GM23338 (cell line): ENCODE data around the gene NKAIN2.

ENCODE experiments used
- CREB1 ChIP-seq: fragments of 250-450 bp; sonication (Bioruptor Pico); IDR thresholded peaks from 2 replicates; pipeline ENCODE4 v1.5.0; 2020; ENCODE audit warnings: low read depth, mild to moderate bottlenecking, moderate library complexity
- EZH2 ChIP-seq: fragments of 200-600 bp; sonication (generic); IDR thresholded peaks from one replicate; pipeline ENCODE4 v1.8.0; 2017; ENCODE audit warnings: antibody characterized with exemption, mild to moderate bottlenecking, low read depth; ENCODE audit not compliant: unreplicated experiment
- EZH2phosphoT487 ChIP-seq: fragments of 200-600 bp; sonication (generic); IDR thresholded peaks from one replicate; pipeline ENCODE4 v1.8.1; 2018; ENCODE audit warnings: antibody characterized with exemption; ENCODE audit not compliant: unreplicated experiment
- JUNB ChIP-seq: IDR thresholded peaks from one replicate; pipeline ENCODE4 v1.6.1; 2016; ENCODE audit warnings: antibody characterized with exemption; ENCODE audit not compliant: unreplicated experiment
- POLR2AphosphoS5 ChIP-seq: IDR thresholded peaks from 2 replicates; pipeline ENCODE4 v1.6.1; 2016; ENCODE audit warnings: antibody characterized with exemption, low read depth
- TF ChIP-seq, protein P1 (sequence below), 2 experiments: fragments of 200-600 bp in 1 of 2; sonication (generic) in 1 of 2; conservative IDR thresholded peaks; 2 replicates each; pipeline versions ENCODE4 v1.5.1 to v1.6.1; 2016 to 2017; ENCODE audit warnings: antibody characterized with exemption in 2 of 2, low read depth in 2 of 2, mild to moderate bottlenecking in 2 of 2, moderate library complexity in 1 of 2
- TF ChIP-seq, protein P2 (sequence below): IDR thresholded peaks from one replicate; pipeline ENCODE4 v1.6.1; 2018; ENCODE audit warnings: antibody characterized with exemption; ENCODE audit not compliant: unreplicated experiment

DNA sequence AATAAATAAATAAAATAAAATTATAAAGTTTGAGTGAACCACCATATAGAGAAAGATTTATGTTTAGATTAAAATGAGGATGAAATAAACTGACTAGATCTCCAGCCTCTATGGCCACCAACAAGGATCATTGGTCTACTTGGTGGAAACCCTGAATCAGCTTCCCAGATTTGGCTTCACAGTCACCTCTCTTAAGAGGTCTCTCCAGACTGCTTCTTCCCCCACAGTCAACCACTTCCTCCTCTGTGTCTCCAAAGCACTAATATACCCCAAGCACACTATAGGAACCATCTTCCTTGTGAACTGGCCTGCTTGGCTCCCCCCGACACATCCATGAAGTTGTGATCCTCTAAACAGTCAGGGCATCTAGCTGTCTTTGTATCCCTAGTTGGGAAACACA lies 629.0 kb downstream of the NKAIN2 start:
- TF ChIP-seq EZH2 = no peak
- TF ChIP-seq, protein P1, sequence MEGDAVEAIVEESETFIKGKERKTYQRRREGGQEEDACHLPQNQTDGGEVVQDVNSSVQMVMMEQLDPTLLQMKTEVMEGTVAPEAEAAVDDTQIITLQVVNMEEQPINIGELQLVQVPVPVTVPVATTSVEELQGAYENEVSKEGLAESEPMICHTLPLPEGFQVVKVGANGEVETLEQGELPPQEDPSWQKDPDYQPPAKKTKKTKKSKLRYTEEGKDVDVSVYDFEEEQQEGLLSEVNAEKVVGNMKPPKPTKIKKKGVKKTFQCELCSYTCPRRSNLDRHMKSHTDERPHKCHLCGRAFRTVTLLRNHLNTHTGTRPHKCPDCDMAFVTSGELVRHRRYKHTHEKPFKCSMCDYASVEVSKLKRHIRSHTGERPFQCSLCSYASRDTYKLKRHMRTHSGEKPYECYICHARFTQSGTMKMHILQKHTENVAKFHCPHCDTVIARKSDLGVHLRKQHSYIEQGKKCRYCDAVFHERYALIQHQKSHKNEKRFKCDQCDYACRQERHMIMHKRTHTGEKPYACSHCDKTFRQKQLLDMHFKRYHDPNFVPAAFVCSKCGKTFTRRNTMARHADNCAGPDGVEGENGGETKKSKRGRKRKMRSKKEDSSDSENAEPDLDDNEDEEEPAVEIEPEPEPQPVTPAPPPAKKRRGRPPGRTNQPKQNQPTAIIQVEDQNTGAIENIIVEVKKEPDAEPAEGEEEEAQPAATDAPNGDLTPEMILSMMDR (conservative IDR thresholded peaks at IDR 0.05; ENCODE audit: low read depth in 2 of 2) = no peak
- no peak for TF ChIP-seq POLR2AphosphoS5
- TF ChIP-seq, protein P2, sequence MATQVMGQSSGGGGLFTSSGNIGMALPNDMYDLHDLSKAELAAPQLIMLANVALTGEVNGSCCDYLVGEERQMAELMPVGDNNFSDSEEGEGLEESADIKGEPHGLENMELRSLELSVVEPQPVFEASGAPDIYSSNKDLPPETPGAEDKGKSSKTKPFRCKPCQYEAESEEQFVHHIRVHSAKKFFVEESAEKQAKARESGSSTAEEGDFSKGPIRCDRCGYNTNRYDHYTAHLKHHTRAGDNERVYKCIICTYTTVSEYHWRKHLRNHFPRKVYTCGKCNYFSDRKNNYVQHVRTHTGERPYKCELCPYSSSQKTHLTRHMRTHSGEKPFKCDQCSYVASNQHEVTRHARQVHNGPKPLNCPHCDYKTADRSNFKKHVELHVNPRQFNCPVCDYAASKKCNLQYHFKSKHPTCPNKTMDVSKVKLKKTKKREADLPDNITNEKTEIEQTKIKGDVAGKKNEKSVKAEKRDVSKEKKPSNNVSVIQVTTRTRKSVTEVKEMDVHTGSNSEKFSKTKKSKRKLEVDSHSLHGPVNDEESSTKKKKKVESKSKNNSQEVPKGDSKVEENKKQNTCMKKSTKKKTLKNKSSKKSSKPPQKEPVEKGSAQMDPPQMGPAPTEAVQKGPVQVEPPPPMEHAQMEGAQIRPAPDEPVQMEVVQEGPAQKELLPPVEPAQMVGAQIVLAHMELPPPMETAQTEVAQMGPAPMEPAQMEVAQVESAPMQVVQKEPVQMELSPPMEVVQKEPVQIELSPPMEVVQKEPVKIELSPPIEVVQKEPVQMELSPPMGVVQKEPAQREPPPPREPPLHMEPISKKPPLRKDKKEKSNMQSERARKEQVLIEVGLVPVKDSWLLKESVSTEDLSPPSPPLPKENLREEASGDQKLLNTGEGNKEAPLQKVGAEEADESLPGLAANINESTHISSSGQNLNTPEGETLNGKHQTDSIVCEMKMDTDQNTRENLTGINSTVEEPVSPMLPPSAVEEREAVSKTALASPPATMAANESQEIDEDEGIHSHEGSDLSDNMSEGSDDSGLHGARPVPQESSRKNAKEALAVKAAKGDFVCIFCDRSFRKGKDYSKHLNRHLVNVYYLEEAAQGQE = no peak
- no peak for TF ChIP-seq CREB1 (CRISPR knock-in tag)
- no peak for TF ChIP-seq EZH2phosphoT487
- no peak for TF ChIP-seq JUNB
